Measurements from ENCODE around the gene DBN1. TPM values are rescaled to one million over a fixed set of nuclear protein-coding genes. Genes with fewer than 3 reads are reported as not detected.

The DBN1 gene
- total and polyA plus RNA-seq, 3 experiments from 2014 or later = 28.1 to 50.5 (median 47.9) TPM

DNA sequence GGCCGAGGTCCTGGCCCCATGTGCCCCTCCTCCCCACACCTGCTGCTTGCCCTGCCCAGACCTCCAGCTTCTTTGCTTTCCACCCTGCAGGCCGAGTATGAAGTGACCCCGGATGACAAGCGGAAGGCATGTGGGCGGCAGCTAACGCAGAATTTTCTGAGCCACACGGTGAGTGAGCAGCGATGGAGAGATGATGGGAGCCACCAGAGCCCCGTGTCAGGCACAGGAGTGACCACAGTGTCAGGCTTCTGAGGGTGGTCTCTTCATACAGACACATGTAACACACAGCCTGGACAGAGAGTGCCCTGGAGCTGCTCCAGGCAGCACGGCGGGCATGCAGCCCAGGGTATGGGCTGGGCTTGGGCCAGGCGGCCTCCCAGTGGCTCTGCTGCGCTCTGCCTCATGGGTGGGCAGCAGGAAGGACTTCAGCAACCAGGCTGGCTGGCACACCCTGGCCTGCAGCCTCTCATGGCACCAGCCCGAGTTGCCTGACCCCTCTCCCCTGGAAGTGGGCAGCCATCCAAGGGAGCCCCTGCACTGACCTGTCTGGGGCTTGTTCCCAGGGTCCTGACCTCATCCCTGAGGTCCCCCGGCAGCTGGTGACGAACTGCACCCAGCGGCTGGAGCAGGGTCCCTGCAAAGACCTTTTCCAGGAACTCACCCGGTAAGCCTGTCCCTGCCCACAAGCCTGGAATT lies 41.1 kb downstream of the DBN1 start:
- no peaks in the 10 kb centered on the region for H3K9me3 ChIP-seq (ENCODE audit: low read length)
- peak overlapping the region; percentile 93 for H3K27ac ChIP-seq (ENCODE audit: low read depth, low read length)
- peaks cover 0 to 2% (median 0%) of the 10 kb centered on the region in 5 donors for H3K9me3 Mint-ChIP-seq
- peaks cover 0 to 4% of the 10 kb centered on the region in 2 donors for H3K27me3 Mint-ChIP-seq
- CTCF ChIA-PET = interaction anchor here (0.8 to 14.5 kb wide), 7 partner anchors 10 to 122 kb away, joined by 3 to 326 read pairs (median 4); partner anchors contain the start of genes PFN3 and PRR7
- H3K27me3 ChIP-seq (ENCODE audit: insufficient read depth, low read length, poor library complexity, severe bottlenecking) = no peaks in the 10 kb centered on the region
- DNase-seq = no peak
- peak overlapping the region; percentile 79 to 97 (median 94) for H3K4me3 Mint-ChIP-seq
- peak overlapping the region; percentile 88 for H3K4me3 ChIP-seq (ENCODE audit: low read length)
- peaks cover 52% of the 10 kb centered on the region for H3K36me3 ChIP-seq (ENCODE audit: insufficient read depth, low read length)
- peak overlapping the region; percentile 81 to 99 (median 95) for H3K27ac Mint-ChIP-seq
- H3K36me3 Mint-ChIP-seq = peaks cover 0 to 72% (median 5%) of the 10 kb centered on the region in 3 donors
- POLR2A ChIA-PET = interaction anchor here (0.6 to 7.0 kb wide), 16 partner anchors 8 to 80 kb away, joined by 3 to 154 read pairs (median 4); partner anchors contain the start of genes F12, LMAN2, PRR7 and SLC34A1
- H3K4me1 Mint-ChIP-seq = peaks cover 65 to 93% (median 65%) of the 10 kb centered on the region in 3 donors
- H3K4me1 ChIP-seq (ENCODE audit: insufficient read depth, low read length) = peaks cover 97% of the 10 kb centered on the region

DNA sequence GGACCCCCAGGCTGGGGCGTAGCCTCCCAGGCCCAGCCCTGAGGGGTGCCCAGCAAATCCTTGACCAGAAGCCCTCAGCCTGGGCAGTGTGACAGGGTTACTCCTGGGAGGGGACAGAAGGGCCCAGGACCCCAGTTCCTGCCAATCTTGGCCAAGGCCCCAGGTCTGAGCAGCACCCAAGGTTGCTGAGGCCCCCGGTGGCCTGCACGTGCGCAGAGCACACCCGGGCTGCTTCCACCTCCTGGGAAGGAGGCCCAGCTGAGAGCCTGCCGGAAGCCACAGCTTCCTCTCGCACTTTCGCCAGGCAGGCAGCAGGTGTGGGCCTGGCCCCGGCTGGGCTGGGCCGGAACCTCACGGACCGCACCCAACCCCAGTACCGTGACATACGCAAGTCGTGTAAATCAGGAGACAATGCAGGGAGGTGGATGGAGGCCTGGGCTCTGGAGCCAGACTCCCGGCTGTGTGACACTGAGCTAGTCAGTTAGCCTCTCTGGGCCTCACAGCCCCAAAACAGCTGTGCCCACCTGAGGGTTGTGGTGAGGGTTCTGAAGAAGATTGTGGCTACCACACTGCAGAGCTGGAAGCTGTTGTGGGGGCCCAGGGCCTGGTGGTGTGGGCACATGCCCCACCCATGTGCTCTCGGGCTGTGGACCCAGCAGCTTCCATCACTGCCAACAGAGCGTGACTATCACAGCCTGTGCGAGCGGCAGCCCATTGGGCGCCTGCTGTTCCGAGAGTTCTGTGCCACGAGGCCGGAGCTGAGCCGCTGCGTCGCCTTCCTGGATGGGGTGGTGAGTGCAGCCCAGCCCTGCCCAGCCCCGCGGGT lies 41.9 kb downstream of the DBN1 start:
- Mint-ChIP-seq H3K9me3 (peaks cover 0 to 2% (median 0%) of the 10 kb centered on the region in 5 donors), H3K27me3 (peaks cover 0 to 4% of the 10 kb centered on the region in 2 donors), H3K27ac (peak overlapping the region; percentile 81 to 99 (median 95)), H3K4me1 (peaks cover 58 to 88% (median 60%) of the 10 kb centered on the region in 3 donors), H3K4me3 (peak overlapping the region; percentile 80 to 97 (median 94)), H3K36me3 (peaks cover 0 to 66% (median 3%) of the 10 kb centered on the region in 3 donors)
- no peaks in the 10 kb centered on the region for H3K27me3 ChIP-seq (ENCODE audit: insufficient read depth, low read length, poor library complexity, severe bottlenecking)
- H3K4me3 ChIP-seq (ENCODE audit: low read length) = peak overlapping the region; percentile 88
- H3K27ac ChIP-seq (ENCODE audit: low read depth, low read length) = peak overlapping the region; percentile 93
- H3K4me1 ChIP-seq (ENCODE audit: insufficient read depth, low read length) = peaks cover 92% of the 10 kb centered on the region
- ChIA-PET CTCF (interaction anchor here (0.6 to 14.5 kb wide), 10 partner anchors 9 to 122 kb away, joined by 3 to 326 read pairs (median 4); partner anchors contain the start of genes PFN3 and PRR7), POLR2A (interaction anchor here (0.8 to 7.0 kb wide), 14 partner anchors 8 to 80 kb away, joined by 3 to 154 read pairs (median 4); partner anchors contain the start of genes F12, LMAN2, PRR7 and SLC34A1)
- peak; percentile 63 to 88 (median 78) for DNase-seq
- no peaks in the 10 kb centered on the region for H3K9me3 ChIP-seq (ENCODE audit: low read length)
- peaks cover 46% of the 10 kb centered on the region for H3K36me3 ChIP-seq (ENCODE audit: insufficient read depth, low read length)

DNA sequence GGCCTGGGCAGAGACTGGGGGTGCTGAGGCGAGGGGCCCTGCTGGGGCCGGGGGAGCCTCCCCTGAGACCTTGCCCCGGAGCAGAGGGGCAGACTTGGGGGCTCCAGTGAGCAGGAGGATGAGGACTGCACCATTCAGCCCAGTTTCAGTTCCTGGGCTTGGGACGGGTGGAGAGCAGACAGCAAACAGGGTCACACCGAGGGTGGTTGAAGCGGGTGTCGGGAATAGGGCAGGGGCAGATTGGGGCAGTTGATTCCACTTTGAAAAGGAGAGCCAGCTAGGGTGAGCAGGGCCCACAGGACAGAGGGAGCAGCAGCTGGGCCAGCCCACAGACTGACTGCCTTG lies 42.5 kb downstream of the DBN1 start:
- Histone ChIP-seq H3K9me3 (ENCODE audit: low read length) (no peaks in the 10 kb centered on the region), H3K27ac (ENCODE audit: low read depth, low read length) (peak overlapping the region; percentile 93), H3K36me3 (ENCODE audit: insufficient read depth, low read length) (peaks cover 43% of the 10 kb centered on the region), H3K4me1 (ENCODE audit: insufficient read depth, low read length) (peaks cover 88% of the 10 kb centered on the region), H3K4me3 (ENCODE audit: low read length) (peak overlapping the region; percentile 88), H3K27me3 (ENCODE audit: insufficient read depth, low read length, poor library complexity, severe bottlenecking) (no peaks in the 10 kb centered on the region)
- no peak for DNase-seq
- Mint-ChIP-seq H3K27ac (peak overlapping the region; percentile 81 to 99 (median 95)), H3K4me1 (peaks cover 60 to 86% (median 62%) of the 10 kb centered on the region in 3 donors), H3K27me3 (peaks cover 0 to 4% of the 10 kb centered on the region in 2 donors), H3K9me3 (peaks cover 0 to 2% (median 0%) of the 10 kb centered on the region in 5 donors), H3K4me3 (peak overlapping the region; percentile 80 to 97 (median 94)), H3K36me3 (peaks cover 0 to 66% (median 3%) of the 10 kb centered on the region in 3 donors)
- ChIA-PET POLR2A (interaction anchor here (0.9 to 7.0 kb wide), 7 partner anchors 15 to 79 kb away, joined by 3 to 154 read pairs (median 7); partner anchors contain the start of genes F12, LMAN2 and PRR7), CTCF (interaction anchor here (0.6 to 14.5 kb wide), 7 partner anchors 17 to 112 kb away, joined by 3 to 326 read pairs (median 5); partner anchors contain the start of genes PFN3 and PRR7)

DNA sequence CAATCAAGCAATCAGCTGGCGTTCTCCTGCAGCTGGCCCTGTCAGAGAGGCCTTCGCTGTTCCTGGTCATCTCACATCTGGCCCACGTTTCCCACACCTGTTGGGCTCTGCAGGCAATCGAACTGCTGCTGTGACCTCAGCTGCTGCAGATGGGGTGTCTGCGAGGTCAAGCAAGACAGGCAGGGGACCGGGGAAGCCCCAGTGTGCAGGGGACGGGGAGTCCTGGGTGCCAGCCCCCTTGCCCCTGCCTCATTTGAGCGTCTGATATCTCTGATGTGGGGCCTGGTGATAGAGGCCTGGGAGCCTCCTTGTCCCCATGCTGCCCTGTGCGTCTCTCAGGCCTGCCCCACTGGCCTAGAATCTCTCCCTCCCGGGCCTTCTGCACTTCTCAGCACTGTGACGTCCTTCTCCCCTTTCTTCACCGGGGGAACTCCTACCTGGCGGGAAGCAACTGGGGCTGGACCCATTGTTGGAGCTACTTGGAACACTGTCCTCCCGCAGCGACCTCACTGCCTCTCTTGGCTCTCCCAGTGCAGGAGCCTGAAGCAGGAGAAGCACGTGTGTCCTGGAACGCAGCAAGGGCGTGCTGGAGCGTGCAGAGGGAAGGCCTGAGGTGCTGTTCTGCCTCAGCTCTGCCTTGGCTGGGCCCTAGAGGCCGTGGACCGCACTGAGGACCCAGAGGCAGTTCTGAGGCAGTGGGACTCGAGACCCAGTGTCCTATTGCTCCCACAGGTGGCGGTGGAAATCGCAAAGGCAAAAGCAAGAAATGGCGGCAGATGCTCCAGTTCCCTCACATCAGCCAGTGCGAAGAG lies 43.1 kb downstream of the DBN1 start:
- Mint-ChIP-seq H3K4me3 (peak overlapping the region; percentile 90 to 97 (median 94)), H3K4me1 (peaks cover 66 to 87% (median 67%) of the 10 kb centered on the region in 3 donors), H3K27ac (peak overlapping the region; percentile 81 to 99 (median 96)), H3K27me3 (peaks cover 0 to 4% of the 10 kb centered on the region in 2 donors), H3K36me3 (peaks cover 0 to 60% (median 3%) of the 10 kb centered on the region in 3 donors), H3K9me3 (peaks cover 0 to 2% (median 0%) of the 10 kb centered on the region in 5 donors)
- peaks cover 87% of the 10 kb centered on the region for H3K4me1 ChIP-seq (ENCODE audit: insufficient read depth, low read length)
- peak overlapping the region; percentile 88 for H3K4me3 ChIP-seq (ENCODE audit: low read length)
- peak overlapping the region; percentile 93 for H3K27ac ChIP-seq (ENCODE audit: low read depth, low read length)
- CTCF ChIA-PET = interaction anchor here (1.1 to 14.5 kb wide), 5 partner anchors 18 to 114 kb away, joined by 3 to 326 read pairs (median 58); partner anchors contain the start of genes PFN3 and PRR7
- no peaks in the 10 kb centered on the region for H3K27me3 ChIP-seq (ENCODE audit: insufficient read depth, low read length, poor library complexity, severe bottlenecking)
- H3K9me3 ChIP-seq (ENCODE audit: low read length) = no peaks in the 10 kb centered on the region
- peak in 1 of 5 donors; percentile 49 for DNase-seq
- peaks cover 39% of the 10 kb centered on the region for H3K36me3 ChIP-seq (ENCODE audit: insufficient read depth, low read length)
- POLR2A ChIA-PET = interaction anchor here (0.7 to 7.0 kb wide), 8 partner anchors 15 to 894 kb away, joined by 3 to 154 read pairs (median 6); partner anchors contain the start of genes F12, LMAN2 and PRR7

DNA sequence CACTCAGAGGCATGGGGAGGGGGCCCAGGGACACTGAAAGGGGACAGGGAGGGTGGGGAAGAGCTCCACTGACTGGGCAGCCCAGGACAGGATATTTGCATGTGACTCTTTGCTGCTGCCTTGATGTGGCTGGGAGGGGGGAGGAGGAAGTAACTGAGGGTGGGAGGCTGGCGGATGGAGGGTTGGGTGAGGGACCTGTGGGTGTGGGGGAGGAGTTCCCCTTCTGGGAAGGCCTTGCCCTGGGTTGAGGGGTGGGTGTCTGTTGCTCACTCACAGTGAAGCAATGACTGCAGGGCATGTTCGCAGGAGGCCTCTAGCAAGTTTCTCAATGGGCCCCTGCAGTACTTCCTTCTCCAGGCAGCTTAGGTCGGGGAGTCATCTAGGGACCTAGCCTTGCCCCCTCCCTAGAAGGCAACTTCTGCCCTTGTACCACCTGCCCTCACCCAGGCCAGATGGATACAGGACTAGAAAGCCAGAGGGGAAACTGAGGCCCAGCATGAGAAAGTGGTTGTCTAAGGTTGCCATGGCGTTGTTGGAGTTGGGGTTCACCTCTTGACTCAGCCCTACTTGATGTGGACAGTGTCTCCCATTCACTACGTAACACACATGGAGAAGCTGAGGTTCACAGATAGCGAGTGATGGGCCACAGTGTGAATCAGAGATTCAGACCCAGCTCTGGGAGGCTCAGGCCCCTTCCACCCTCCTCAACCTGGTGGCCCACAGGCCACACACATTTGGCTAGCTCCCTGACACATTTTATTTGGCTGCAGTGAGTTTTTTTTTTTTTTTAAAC lies 44.0 kb downstream of the DBN1 start:
- peak; percentile 65 to 91 (median 80) for DNase-seq
- POLR2A ChIA-PET = interaction anchor here (0.7 to 7.0 kb wide), 8 partner anchors 9 to 893 kb away, joined by 3 to 154 read pairs (median 4); partner anchors contain the start of gene PRR7
- Histone ChIP-seq H3K36me3 (ENCODE audit: insufficient read depth, low read length) (peaks cover 32% of the 10 kb centered on the region), H3K4me3 (ENCODE audit: low read length) (peak overlapping the region; percentile 88), H3K4me1 (ENCODE audit: insufficient read depth, low read length) (peaks cover 87% of the 10 kb centered on the region), H3K27me3 (ENCODE audit: insufficient read depth, low read length, poor library complexity, severe bottlenecking) (no peaks in the 10 kb centered on the region), H3K9me3 (ENCODE audit: low read length) (no peaks in the 10 kb centered on the region), H3K27ac (ENCODE audit: low read depth, low read length) (peak overlapping the region; percentile 93)
- Mint-ChIP-seq H3K27me3 (peaks cover 0 to 4% of the 10 kb centered on the region in 2 donors), H3K36me3 (peaks cover 0 to 52% (median 3%) of the 10 kb centered on the region in 3 donors), H3K9me3 (peaks cover 0 to 2% (median 0%) of the 10 kb centered on the region in 5 donors), H3K4me3 (peak overlapping the region; percentile 90 to 97 (median 94)), H3K27ac (peak overlapping the region; percentile 88 to 99 (median 96)), H3K4me1 (peaks cover 67 to 87% (median 70%) of the 10 kb centered on the region in 3 donors)
- CTCF ChIA-PET = interaction anchor here (1.1 to 14.5 kb wide), 5 partner anchors 19 to 113 kb away, joined by 3 to 326 read pairs (median 58); partner anchors contain the start of genes PFN3 and PRR7

DNA sequence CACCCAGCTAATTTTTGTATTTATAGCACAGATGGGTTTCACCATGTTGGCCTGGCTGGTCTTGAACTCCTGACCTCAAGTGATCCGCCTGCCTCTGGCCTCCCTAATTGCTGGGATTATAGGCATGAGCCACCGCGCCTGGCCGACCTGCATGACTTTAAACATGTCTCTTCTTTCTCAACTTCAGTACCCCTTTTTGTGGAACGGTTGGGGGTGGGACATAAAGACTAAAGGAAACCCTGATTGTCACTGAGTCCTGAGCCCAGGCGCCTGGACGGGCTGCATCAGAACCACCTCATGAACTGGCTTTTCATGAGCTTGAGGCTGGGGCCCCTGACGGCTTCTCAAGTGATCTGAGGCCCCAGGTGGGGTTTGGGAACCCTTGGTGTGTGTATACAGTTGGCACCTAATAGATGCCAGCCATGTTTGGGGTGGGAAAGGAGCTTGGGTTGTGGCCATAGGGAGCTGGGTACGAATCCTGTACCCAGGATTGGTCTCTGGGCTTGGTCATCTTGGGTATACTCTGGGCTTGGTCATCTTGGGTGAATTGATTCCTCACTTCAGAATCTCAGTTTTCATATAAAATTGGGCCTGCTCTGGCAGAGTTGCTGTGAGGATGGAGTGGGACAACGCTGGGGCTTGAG lies 44.7 kb downstream of the DBN1 start:
- Histone ChIP-seq H3K4me3 (ENCODE audit: low read length) (peak overlapping the region; percentile 88), H3K27me3 (ENCODE audit: insufficient read depth, low read length, poor library complexity, severe bottlenecking) (no peaks in the 10 kb centered on the region), H3K36me3 (ENCODE audit: insufficient read depth, low read length) (peaks cover 24% of the 10 kb centered on the region), H3K27ac (ENCODE audit: low read depth, low read length) (peak overlapping the region; percentile 93), H3K9me3 (ENCODE audit: low read length) (no peaks in the 10 kb centered on the region), H3K4me1 (ENCODE audit: insufficient read depth, low read length) (peaks cover 82% of the 10 kb centered on the region)
- Mint-ChIP-seq H3K36me3 (peaks cover 0 to 45% (median 3%) of the 10 kb centered on the region in 3 donors), H3K27me3 (peaks cover 0 to 4% of the 10 kb centered on the region in 2 donors), H3K4me1 (peaks cover 63 to 85% (median 64%) of the 10 kb centered on the region in 3 donors), H3K4me3 (peak overlapping the region; percentile 90 to 97 (median 94)), H3K27ac (peak overlapping the region; percentile 88 to 99 (median 96)), H3K9me3 (peaks cover 0 to 2% (median 0%) of the 10 kb centered on the region in 5 donors)
- DNase-seq = no peak
- ChIA-PET CTCF (interaction anchor here (8.6 to 14.5 kb wide), 3 partner anchors 20 to 39 kb away, joined by 58 to 326 read pairs (median 270); partner anchors contain the start of genes PFN3 and PRR7), POLR2A (interaction anchor here (0.6 to 7.0 kb wide), 7 partner anchors 9 to 685 kb away, joined by 3 to 154 read pairs (median 5); partner anchors contain the start of gene PRR7)

Data from CD8-positive, alpha-beta memory T cell (primary cell).